GM12873 (cell line): ENCODE measurements around the gene AP3B1.

Experiments used
- TF ChIP-seq, protein P1 (sequence below): IDR thresholded peaks from 2 replicates; pipeline ENCODE4 v1.5.1; 2012; ENCODE audit warnings: low read depth, mild to moderate bottlenecking, moderate library complexity, low read length, control low read depth; ENCODE audit not compliant: insufficient read depth; ENCODE audit errors: missing control alignments

AP3B1 gene

DNA sequence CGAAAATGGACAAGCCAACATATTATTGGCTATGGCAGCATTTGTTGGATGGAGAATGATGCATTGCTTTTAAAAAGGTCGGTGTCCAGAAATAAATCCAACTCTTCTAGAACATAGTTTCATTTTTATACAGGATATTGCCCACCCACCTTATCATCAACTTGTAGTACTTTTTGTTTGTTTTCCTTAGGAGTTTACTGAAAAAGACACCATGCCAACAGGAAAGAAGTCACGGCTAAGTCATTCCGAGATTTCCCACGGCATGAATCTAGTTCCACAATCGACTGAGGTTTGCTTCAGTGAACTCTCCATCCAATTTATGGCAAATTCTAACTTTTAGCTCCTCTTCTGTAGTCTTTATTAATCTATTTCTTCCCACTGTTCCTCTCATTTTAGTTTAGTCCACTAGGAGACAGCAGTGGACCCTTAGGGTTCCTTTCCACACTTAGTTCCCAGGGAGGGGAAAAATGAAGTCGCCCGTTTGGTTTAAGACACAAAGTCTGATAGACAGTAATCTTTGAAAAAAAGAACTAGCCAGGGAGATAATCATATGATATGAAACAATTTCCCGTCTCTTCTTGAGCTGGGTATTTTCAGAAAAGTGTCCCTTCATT is 237.5 kb downstream of the AP3B1 start:
- TF ChIP-seq, protein P1, sequence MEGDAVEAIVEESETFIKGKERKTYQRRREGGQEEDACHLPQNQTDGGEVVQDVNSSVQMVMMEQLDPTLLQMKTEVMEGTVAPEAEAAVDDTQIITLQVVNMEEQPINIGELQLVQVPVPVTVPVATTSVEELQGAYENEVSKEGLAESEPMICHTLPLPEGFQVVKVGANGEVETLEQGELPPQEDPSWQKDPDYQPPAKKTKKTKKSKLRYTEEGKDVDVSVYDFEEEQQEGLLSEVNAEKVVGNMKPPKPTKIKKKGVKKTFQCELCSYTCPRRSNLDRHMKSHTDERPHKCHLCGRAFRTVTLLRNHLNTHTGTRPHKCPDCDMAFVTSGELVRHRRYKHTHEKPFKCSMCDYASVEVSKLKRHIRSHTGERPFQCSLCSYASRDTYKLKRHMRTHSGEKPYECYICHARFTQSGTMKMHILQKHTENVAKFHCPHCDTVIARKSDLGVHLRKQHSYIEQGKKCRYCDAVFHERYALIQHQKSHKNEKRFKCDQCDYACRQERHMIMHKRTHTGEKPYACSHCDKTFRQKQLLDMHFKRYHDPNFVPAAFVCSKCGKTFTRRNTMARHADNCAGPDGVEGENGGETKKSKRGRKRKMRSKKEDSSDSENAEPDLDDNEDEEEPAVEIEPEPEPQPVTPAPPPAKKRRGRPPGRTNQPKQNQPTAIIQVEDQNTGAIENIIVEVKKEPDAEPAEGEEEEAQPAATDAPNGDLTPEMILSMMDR = no peak

DNA sequence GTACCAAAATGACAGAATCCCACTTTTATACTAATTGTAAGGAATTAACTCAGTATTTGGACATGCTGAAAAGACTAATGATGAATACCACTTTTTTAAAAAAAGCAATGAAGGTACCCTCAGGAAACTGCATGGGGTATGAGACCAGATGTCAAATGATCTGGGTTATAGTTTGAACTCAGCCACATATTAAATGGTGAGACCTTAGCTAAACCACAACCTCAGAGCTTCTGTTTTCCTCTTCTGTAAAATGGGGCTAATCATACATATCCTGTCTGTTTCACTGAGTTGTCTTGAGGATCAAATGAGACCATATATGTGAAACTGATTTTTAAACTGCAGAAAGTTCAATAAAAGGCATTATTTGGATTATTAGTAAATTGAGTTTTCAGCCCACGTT is 238.4 kb downstream of the AP3B1 start:
- TF ChIP-seq, protein P1 = no peak

DNA sequence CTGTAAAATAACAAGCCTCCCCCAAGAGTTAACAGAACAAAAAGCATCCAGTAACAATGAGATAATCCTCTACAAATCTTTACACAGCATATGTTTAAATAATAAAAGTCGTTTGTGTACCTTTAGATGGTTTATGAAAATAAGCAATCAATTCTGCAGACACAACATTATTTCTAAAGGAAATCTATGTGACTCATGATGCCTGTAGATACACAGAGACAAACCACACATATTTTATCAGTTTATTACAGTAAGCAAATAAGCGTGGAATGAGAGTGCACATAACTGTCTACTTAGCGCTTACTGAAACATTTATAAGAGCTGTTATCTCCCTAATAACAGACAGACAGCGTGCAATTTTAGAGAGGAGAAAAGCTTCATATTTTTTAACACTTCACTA is 243.6 kb downstream of the AP3B1 start:
- TF ChIP-seq, protein P1 = no peak

DNA sequence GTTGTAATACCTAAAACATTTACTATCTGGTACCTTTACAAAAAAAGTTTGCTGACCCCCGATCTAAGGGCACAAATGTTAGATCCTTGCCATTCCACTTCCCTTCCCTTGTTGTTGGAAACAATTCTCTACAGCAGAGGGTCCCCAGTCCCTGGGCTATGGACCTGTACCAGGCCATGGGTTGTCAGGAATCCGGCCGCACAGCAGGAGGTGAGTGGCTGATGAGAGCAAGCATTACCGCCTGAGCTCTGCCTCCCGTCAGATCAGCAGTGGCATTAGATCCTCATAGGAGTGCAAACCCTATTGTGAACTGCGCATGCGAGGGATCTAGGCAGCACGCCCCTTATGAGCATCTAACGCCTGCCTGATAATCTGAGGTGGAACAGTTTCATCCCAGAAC is 248.5 kb downstream of the AP3B1 start:
- TF ChIP-seq, protein P1 = no peak

DNA sequence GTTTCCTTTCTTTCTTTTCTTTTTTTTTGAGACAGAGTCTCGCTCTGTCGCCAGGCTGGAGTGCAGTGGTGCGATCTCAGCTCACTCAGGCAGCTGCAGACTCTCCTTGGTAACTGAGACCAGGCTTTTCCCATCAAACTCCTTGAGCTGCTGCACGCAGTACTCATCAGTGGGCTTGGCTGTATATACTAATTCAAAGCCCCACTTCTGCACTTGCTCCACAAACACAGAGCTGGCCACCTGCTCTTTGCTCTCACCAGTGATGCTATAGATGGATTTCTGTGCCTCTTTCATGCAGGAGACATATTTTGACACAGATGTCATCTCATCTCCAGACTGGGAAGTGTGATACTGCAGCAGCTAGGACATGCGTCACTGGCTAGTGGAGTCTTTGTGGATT is 252.7 kb downstream of the AP3B1 start:
- TF ChIP-seq, protein P1 = no peak

DNA sequence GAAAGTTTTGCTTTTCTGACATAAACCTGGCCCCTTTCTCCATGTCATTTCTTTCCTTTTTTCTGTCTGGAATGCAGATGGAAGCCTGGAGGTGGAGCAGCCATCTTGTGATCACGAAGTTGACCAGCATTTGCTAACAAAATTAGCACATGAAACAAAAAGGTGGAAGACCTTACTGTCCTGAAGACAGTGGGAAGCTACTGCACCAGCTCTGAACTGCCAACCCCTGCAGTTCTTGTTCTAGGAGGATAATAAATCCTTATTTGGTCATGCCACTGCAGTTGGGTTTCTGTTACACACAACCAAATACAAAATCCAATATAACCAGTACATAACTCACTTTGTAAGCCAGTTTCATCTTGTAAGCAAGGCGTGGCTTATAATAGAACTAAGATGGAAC is 269.0 kb downstream of the AP3B1 start:
- TF ChIP-seq, protein P1 = no peak

DNA sequence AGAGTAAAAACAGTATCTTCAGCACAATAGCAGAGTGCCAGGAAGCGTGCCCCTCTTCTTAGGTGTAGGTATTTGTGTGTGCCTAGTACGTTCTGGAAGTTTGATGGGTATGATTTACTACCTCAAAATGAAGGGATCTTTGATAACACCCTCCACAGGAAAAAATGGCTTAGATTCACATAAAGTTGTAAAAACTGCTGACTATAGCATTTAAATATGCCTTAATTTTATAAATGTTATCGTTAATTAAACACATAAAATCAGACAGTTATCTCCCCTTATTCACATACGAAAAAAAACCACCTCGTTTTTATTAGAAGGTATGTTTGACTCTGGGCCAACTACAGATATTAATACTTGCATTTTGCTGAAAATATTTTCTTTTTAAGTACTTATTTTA is 274.8 kb downstream of the AP3B1 start:
- TF ChIP-seq, protein P1 = no peak
